ENCODE data around the gene TCTN3.
A peak's percentile ranks its signal among the peaks of the same experiment; 100 is the strongest.

Gene TCTN3

DNA sequence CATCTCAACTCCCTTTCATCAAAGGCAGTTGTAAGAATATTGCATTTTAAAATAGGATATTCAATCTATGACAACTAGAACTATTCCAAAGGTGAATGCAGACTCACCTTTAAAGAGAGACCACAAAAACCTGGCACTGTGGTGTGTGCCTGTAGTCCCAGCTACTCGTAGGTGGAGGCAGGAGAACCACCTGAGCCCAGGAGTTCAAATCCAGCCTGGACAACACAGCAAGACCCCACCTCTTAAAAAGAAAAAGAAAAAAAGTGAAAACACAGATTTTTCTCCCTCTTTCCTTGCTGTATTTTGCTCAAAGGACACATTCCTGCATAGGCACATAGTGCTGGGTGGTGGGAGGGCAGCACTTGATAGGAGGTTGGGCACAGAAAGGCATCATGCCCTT, 36.5 kb downstream of the TCTN3 start:
- Mint-ChIP-seq H3K27me3 (no peaks in the 10 kb centered on the region), H3K4me3 (peak overlapping the region; percentile 95 to 96), H3K27ac (peak overlapping the region; percentile 95 to 99), H3K9me3 (peaks cover 9 to 19% of the 10 kb centered on the region in 2 donors), H3K4me1 (peaks cover 28% of the 10 kb centered on the region)
- DNase-seq, result no peak
- ATAC-seq, result no peak

DNA sequence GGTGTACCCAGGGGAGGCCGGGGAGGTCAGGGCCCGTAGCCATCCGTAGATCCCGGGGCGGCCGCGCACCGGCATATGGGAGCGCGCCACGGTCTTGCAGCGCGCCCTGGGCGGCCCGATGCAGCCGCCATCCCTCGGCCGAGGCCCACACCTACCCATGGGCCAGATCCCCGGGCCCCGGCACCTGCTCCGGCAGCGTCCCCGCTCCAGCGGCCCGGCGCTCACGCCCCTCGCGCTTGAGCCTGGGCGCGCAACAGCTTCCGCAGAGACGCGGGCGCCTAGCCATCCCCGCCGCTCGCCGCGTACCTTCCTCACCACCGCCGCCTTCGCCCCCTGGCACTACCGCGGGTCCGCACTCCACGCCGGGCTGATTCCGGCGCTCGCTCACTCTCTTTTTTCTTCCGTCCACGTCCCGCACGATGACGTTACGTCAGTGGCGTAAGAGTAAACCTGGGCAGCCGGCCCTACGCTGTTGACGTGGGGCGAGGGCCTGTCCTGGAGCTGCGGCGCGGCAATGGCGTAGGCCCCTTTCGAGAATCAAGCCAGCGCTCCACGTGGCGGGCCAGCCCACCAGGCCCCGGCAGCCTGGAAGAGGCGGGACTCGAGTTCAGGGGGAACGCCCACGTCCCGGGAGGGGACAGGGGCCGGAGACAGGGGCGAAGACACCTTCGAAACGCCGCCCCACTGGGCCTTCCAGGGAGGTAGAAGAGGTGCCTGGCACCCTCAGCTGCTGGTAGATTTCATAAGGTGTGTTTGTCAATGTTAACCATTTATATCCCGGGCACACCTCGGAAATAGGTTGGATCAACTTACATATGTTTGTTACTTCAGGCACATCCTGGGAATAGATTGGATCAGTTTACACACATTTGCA, 37.2 kb downstream of the TCTN3 start, which contains the start of gene ALDH18A1:
Gene ALDH18A1 (minus strand): TSS at position 421 of the 874 bp plus-strand sequence. CDS start 3,334 bp downstream, outside the sequence.
- Mint-ChIP-seq H3K4me1 (peaks cover 28% of the 10 kb centered on the region), H3K27ac (peak within 1 kb of the TSS; percentile 95 to 99), H3K4me3 (peak within 1 kb of the TSS; percentile 95 to 96), H3K27me3 (no peaks in the 10 kb centered on the region), H3K9me3 (peaks cover 13 to 22% of the 10 kb centered on the region in 2 donors)
- DNase-seq, result peak; percentile 92 to 93
- peak; percentile 91 for ATAC-seq

DNA sequence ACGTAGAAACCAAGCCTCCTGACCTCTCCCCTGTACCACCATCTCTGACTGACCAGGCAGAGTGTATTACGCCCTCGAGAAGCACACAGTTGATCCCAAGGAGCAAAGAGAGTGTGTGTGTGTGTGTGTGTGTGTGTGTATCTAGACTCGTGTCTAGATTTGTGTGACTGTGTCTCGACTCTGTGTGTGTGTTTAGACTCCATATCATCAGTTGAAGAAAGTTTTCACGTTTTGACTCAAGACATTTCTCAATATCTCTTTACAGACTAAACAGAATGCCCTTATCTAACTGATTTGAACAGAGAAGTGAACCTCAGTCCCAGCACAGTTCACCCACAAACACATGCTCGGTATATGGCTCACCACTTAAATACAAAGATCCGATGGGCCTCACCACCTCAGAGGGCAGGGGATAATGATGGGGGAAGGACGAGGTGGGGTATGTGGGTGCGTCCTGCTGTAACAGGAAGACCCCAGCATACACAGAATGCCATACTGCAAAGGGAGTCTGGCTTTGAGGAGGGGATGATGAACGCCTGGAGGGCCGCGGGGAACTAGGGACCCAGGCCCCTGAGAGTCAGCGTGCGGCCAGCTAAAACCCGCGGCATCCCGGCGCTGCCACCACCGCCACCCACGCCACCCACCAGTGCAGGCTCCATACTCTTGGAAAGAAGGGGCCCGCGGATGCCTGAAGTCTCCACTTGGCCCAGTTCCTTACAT, 38.0 kb downstream of the TCTN3 start:
- Mint-ChIP-seq H3K27me3 (no peaks in the 10 kb centered on the region), H3K4me1 (peaks cover 28% of the 10 kb centered on the region), H3K4me3 (peak overlapping the region; percentile 95 to 96), H3K9me3 (peaks cover 18 to 26% of the 10 kb centered on the region in 2 donors), H3K27ac (peak overlapping the region; percentile 88 to 95)
- ATAC-seq (peak; percentile 57), DNase-seq (peak in 1 of 2 donors; percentile 27)

- H3K27ac Mint-ChIP-seq, result no peak overlapping the region
- H3K27me3 Mint-ChIP-seq, result no peaks in the 10 kb centered on the region
- DNase-seq, result no peak
- no peak overlapping the region for H3K4me3 Mint-ChIP-seq
- peaks cover 28% of the 10 kb centered on the region for H3K4me1 Mint-ChIP-seq
- peaks cover 18 to 23% of the 10 kb centered on the region in 2 donors for H3K9me3 Mint-ChIP-seq
- no peak for ATAC-seq
Measured at GRCh38 chr10:95653895-95654294, 39.8 kb downstream of the TCTN3 start.

DNA sequence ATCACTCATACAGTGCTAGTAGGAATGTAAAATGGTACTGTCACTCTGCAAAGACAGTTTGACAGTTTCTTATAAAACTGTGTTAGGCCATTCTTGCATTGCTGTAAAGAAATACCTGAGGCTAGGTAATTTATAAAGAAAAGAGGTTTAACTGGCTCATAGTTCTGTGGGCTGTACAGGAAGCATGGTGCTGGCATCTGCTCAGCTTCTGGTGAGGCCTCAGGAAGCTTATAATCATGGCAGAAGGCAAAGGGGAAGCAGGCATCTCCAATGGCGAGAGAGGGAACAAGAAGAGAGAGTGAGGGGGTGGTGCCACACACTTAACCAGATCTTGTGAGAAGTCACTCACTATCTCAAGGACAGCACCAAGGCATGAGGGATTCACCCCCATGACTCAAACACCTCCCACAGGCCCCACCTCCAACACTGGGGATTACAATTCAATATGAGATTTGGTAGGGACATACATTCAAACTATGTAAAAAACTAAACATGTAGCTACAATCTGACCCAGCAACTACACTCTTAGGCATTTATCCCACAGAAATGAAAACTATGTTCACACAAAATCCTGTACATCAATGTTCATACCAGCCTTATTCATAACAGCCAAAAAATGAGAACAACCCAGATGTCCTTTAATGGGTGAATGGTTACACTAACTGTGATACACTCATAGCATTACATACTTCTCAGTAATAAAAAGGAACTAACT, 42.2 kb downstream of the TCTN3 start:
- Mint-ChIP-seq H3K4me1 (peaks cover 22% of the 10 kb centered on the region), H3K9me3 (peaks cover 9 to 13% of the 10 kb centered on the region in 2 donors), H3K27me3 (no peaks in the 10 kb centered on the region), H3K27ac (no peak overlapping the region), H3K4me3 (no peak overlapping the region)
- no peak for DNase-seq
- ATAC-seq, result no peak

DNA sequence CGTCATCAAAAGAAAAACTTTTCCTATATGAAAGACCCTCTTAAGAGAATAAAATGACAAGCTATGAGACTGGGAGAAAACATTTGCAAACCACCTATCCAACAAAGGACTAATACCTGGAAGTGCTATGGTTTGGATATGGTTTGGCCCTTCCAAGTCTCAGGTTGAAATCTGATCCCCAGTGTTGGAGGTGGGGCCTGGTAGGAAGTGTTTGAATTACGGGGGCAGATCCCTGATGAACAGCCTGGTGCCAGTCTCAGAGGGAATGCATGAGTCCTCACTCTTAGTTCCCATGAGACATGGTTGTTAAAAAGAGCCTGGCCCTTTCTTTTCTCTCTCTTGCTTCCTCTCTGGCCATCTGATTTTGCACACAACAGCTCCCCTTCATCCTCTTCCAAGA, 43.5 kb downstream of the TCTN3 start:
- Mint-ChIP-seq H3K4me1 (peaks cover 20% of the 10 kb centered on the region), H3K4me3 (no peak overlapping the region), H3K9me3 (peaks cover 9 to 13% of the 10 kb centered on the region in 2 donors), H3K27me3 (no peaks in the 10 kb centered on the region), H3K27ac (no peak overlapping the region)
- ATAC-seq (no peak), DNase-seq (no peak)

DNA sequence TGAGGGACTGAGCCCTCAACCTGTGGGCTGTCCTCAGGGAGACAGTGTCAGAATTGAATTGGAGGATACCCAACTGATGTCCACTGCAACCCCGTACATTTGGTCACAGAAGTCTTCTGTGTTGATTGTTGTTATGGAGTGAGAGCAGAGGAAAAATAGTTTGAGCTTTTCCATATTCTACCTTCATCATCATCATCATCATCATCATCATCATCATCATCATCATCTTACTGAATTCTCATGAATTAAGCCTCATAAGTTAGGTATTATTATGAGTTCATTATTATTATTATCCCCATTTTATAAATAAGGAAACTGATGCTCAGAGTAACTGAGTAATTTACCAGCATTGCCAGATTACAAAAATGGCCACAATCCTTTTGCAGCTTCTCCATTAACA, 45.6 kb downstream of the TCTN3 start:
- Mint-ChIP-seq H3K4me3 (no peak overlapping the region), H3K27me3 (no peaks in the 10 kb centered on the region), H3K9me3 (peaks cover 9 to 13% of the 10 kb centered on the region in 2 donors), H3K27ac (no peak overlapping the region), H3K4me1 (peaks cover 10% of the 10 kb centered on the region)
- DNase-seq (no peak), ATAC-seq (no peak)

- Mint-ChIP-seq H3K27me3 (no peaks in the 10 kb centered on the region), H3K9me3 (peaks cover under 1 to 2% of the 10 kb centered on the region in 2 donors), H3K4me1 (peaks cover 5% of the 10 kb centered on the region), H3K4me3 (no peak overlapping the region), H3K27ac (no peak overlapping the region)
- ATAC-seq (no peak), DNase-seq (no peak)
Measured at GRCh38 chr10:95646160-95646559, 47.6 kb downstream of the TCTN3 start.

GRCh38 chr10:95644901-95645300, 48.8 kb downstream of the TCTN3 start:
- no peak for ATAC-seq
- H3K27me3 Mint-ChIP-seq, result no peaks in the 10 kb centered on the region
- H3K4me3 Mint-ChIP-seq, result no peak overlapping the region
- no peaks in the 10 kb centered on the region for H3K9me3 Mint-ChIP-seq
- no peak overlapping the region for H3K27ac Mint-ChIP-seq
- H3K4me1 Mint-ChIP-seq, result peaks cover 5% of the 10 kb centered on the region
- no peak for DNase-seq

DNA sequence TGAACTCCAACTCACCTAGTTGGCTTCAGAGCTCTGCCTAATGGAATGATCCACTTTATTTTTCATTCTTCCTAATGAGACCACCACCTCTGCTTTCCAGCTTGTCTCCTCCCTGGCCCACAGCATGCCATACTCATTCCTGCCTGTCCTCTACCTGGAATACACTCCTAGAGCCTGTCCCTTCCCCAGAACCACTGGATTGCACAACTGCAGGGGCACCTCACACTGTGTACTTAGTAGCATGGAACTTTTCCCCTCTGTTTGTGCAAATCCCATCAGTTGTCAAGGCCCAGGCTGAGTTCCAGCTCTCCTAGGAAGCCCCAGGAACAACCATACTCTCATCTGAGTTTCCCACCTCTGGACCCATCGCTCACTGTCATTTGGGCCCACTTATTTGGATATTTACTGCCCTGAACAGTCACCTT, 52.8 kb downstream of the TCTN3 start:
- peaks cover 2% of the 10 kb centered on the region for H3K4me1 Mint-ChIP-seq
- ATAC-seq (no peak), DNase-seq (no peak)
- no peak overlapping the region for H3K4me3 Mint-ChIP-seq
- H3K27ac Mint-ChIP-seq, result no peak overlapping the region
- H3K27me3 Mint-ChIP-seq, result no peaks in the 10 kb centered on the region
- no peaks in the 10 kb centered on the region for H3K9me3 Mint-ChIP-seq

GRCh38 chr10:95637911-95638310, 55.8 kb downstream of the TCTN3 start:
- ATAC-seq (no peak), DNase-seq (no peak)
- Mint-ChIP-seq H3K4me1 (no peaks in the 10 kb centered on the region), H3K4me3 (no peak overlapping the region), H3K27me3 (no peaks in the 10 kb centered on the region), H3K27ac (no peak overlapping the region), H3K9me3 (no peaks in the 10 kb centered on the region)

- H3K4me1 Mint-ChIP-seq, result no peaks in the 10 kb centered on the region
- no peaks in the 10 kb centered on the region for H3K9me3 Mint-ChIP-seq
- H3K27me3 Mint-ChIP-seq, result no peaks in the 10 kb centered on the region
- ATAC-seq, result no peak
- no peak for DNase-seq
- no peak overlapping the region for H3K4me3 Mint-ChIP-seq
- H3K27ac Mint-ChIP-seq, result no peak overlapping the region
Measured at GRCh38 chr10:95637140-95637539, 56.6 kb downstream of the TCTN3 start.

DNA sequence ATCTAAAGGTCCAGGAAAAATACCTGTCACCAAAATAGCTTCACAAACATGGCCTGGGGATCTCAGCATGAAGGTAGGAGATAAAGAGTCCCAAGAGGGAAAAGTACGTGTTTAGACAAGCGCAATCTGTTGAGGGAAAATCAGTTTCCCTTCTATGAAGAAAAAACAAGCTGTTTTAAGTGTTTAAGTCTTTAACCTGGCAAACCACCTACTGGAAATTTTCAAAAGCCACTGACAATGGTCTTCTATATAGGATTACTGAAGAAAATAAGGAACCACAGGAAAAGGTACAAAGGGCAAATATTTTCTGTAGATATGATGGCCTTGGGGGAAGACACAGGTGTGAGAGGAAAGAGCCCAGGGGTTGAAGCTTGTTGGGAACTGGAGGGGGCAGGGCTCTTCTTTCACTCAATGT, 58.4 kb downstream of the TCTN3 start:
- no peak for DNase-seq
- peak overlapping the region; percentile 0 to 7 for H3K27ac Mint-ChIP-seq
- H3K9me3 Mint-ChIP-seq, result no peaks in the 10 kb centered on the region
- no peaks in the 10 kb centered on the region for H3K4me1 Mint-ChIP-seq
- no peak for ATAC-seq
- H3K27me3 Mint-ChIP-seq, result no peaks in the 10 kb centered on the region
- H3K4me3 Mint-ChIP-seq, result no peak overlapping the region

GRCh38 chr10:95628786-95629185, 64.9 kb downstream of the TCTN3 start:
- H3K27ac Mint-ChIP-seq, result no peak overlapping the region
- H3K9me3 Mint-ChIP-seq, result no peaks in the 10 kb centered on the region
- H3K4me1 Mint-ChIP-seq, result no peaks in the 10 kb centered on the region
- no peak overlapping the region for H3K4me3 Mint-ChIP-seq
- ATAC-seq, result no peak
- DNase-seq, result no peak
- H3K27me3 Mint-ChIP-seq, result no peaks in the 10 kb centered on the region

- Mint-ChIP-seq H3K27ac (no peak overlapping the region), H3K9me3 (no peaks in the 10 kb centered on the region), H3K27me3 (no peaks in the 10 kb centered on the region), H3K4me3 (no peak overlapping the region), H3K4me1 (no peaks in the 10 kb centered on the region)
- DNase-seq, result no peak
- ATAC-seq, result no peak
Measured at GRCh38 chr10:95626500-95626899, 67.2 kb downstream of the TCTN3 start.
